Activated B cell treated with CpG ODN at 0.5 μM for 24 hours (primary cell): ENCODE data around the gene HPDL. TPM values are rescaled to one million over a fixed set of nuclear protein-coding genes. Genes with fewer than 3 reads are reported as not detected.

Experiments used
- ATAC-seq: fragments of 200-7000 bp; cut with Tn5 transposase; one replicate; pipeline ENCODE4 v1.10.0; 2021; ENCODE audit warnings: low read depth, mild to moderate bottlenecking, moderate library complexity
- CTCF ChIA-PET: fragments of 350-600 bp; sonication (Branson Sonifier 250); formaldehyde crosslinking; loops from one replicate; lab custom pipeline; 2021; ENCODE audit warnings: antibody characterized with exemption; lab: Charles Lee
- POLR2A ChIA-PET: fragments of 350-600 bp; sonication (Branson Sonifier 250); formaldehyde crosslinking; loops from one replicate; lab custom pipeline; 2021; ENCODE audit warnings: antibody characterized with exemption; lab: Charles Lee
- DNase-seq: peaks from one replicate; pipeline ENCODE4 v3.0.0; 2022
- H3K27ac Mint-ChIP-seq: one replicate; pipeline ENCODE4 v1.8.0; 2020; ENCODE audit warnings: mixed read lengths
- H3K27me3 Mint-ChIP-seq: one replicate; pipeline ENCODE4 v1.8.0; 2021; ENCODE audit warnings: mixed read lengths
- H3K36me3 Mint-ChIP-seq: one replicate; pipeline ENCODE4 v1.8.0; 2021; ENCODE audit warnings: low read depth, mixed read lengths
- H3K4me1 Mint-ChIP-seq: one replicate; pipeline ENCODE4 v1.8.0; 2021; ENCODE audit warnings: mixed read lengths
- H3K4me3 Mint-ChIP-seq: one replicate; pipeline ENCODE4 v1.8.0; 2020; ENCODE audit warnings: mild to moderate bottlenecking, mixed read lengths
- H3K9me3 Mint-ChIP-seq: one replicate; pipeline ENCODE4 v1.8.0; 2020; ENCODE audit warnings: mixed read lengths
- intact Hi-C: fragments of 100-400 bp; cut with micrococcal nuclease; formaldehyde crosslinking; loops from one replicate; pipeline ENCODE4 v1.15.1; 2024
- total RNA-seq: library from RNA; stranded (reverse); gene quantifications from 2 replicates; pipeline ENCODE4 v1.2.3, GENCODE V29; 2022
- TF ChIP-seq, protein P1 (sequence below): fragments of 200-600 bp; IDR thresholded peaks from one replicate; pipeline ENCODE4 v1.8.0; 2022; ENCODE audit warnings: antibody characterized with exemption, mild to moderate bottlenecking

Gene HPDL
- total RNA-seq, 1 donor from 2014 or later, result 4.3 TPM

GRCh38 chr1:45306319-45306718, 20.4 kb upstream of the HPDL start:
- H3K27ac Mint-ChIP-seq, result peak overlapping the region; percentile 96
- intact Hi-C loops, result loop anchor here (1.0 kb wide), 1 partner anchor 20 kb away; the partner anchor contains the start of gene HPDL
- peak overlapping the region; percentile 72 for H3K4me3 Mint-ChIP-seq
- peaks cover 2% of the 10 kb centered on the region for H3K36me3 Mint-ChIP-seq
- CTCF ChIA-PET, result interaction anchor here (1.1 to 5.3 kb wide), 3 partner anchors 8 to 186 kb away, joined by 3 to 33 read pairs (median 5); partner anchors contain the start of genes MUTYH, TESK2 and TOE1
- DNase-seq, result peak; percentile 36
- no peaks in the 10 kb centered on the region for H3K27me3 Mint-ChIP-seq
- peaks cover 38% of the 10 kb centered on the region for H3K4me1 Mint-ChIP-seq
- H3K9me3 Mint-ChIP-seq, result no peaks in the 10 kb centered on the region
- ATAC-seq, result peak; percentile 18
- TF ChIP-seq, protein P1, sequence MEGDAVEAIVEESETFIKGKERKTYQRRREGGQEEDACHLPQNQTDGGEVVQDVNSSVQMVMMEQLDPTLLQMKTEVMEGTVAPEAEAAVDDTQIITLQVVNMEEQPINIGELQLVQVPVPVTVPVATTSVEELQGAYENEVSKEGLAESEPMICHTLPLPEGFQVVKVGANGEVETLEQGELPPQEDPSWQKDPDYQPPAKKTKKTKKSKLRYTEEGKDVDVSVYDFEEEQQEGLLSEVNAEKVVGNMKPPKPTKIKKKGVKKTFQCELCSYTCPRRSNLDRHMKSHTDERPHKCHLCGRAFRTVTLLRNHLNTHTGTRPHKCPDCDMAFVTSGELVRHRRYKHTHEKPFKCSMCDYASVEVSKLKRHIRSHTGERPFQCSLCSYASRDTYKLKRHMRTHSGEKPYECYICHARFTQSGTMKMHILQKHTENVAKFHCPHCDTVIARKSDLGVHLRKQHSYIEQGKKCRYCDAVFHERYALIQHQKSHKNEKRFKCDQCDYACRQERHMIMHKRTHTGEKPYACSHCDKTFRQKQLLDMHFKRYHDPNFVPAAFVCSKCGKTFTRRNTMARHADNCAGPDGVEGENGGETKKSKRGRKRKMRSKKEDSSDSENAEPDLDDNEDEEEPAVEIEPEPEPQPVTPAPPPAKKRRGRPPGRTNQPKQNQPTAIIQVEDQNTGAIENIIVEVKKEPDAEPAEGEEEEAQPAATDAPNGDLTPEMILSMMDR, result no peak
- POLR2A ChIA-PET, result interaction anchor here (0.6 to 7.1 kb wide), 13 partner anchors 15 to 585 kb away, joined by 3 to 217 read pairs (median 6); partner anchors contain the start of genes CCDC163, HECTD3, MMACHC and MUTYH

DNA sequence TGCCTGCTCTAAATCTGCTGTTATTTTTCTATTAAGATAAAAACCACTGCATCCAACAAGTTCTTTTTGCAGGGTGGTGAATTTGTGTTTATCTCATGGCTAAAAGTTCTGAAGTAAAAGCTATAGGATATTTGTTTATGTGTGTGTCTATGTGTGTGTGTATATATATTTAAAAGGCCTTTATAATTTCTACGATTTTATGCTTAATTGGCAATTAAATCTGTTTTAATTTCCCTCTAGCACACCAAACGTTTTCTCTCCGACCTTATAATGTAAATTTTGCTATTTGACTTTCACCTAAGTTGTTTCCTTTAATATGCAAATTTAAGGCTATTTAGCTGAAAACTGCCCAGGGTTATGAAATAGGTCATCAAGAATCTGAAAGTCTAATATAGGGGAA, 19.8 kb upstream of the HPDL start:
- intact Hi-C loops, result loop anchor here (1.0 kb wide), 1 partner anchor 19 kb away; the partner anchor contains the start of gene HPDL
- POLR2A ChIA-PET, result interaction anchor here (0.9 to 7.1 kb wide), 7 partner anchors 21 to 586 kb away, joined by 3 to 217 read pairs (median 12); partner anchors contain the start of genes CCDC163, HECTD3, MMACHC and MUTYH
- peaks cover 38% of the 10 kb centered on the region for H3K4me1 Mint-ChIP-seq
- H3K27ac Mint-ChIP-seq, result peak overlapping the region; percentile 96
- CTCF ChIA-PET, result interaction anchor here (1.5 kb wide), 1 partner anchor 33 kb away, joined by 5 read pairs; the partner anchor contains the start of genes MUTYH and TOE1
- H3K9me3 Mint-ChIP-seq, result no peaks in the 10 kb centered on the region
- no peak for DNase-seq
- H3K36me3 Mint-ChIP-seq, result peaks cover 2% of the 10 kb centered on the region
- TF ChIP-seq, protein P1, result no peak
- no peak for ATAC-seq
- H3K27me3 Mint-ChIP-seq, result no peaks in the 10 kb centered on the region
- H3K4me3 Mint-ChIP-seq, result no peak overlapping the region

DNA sequence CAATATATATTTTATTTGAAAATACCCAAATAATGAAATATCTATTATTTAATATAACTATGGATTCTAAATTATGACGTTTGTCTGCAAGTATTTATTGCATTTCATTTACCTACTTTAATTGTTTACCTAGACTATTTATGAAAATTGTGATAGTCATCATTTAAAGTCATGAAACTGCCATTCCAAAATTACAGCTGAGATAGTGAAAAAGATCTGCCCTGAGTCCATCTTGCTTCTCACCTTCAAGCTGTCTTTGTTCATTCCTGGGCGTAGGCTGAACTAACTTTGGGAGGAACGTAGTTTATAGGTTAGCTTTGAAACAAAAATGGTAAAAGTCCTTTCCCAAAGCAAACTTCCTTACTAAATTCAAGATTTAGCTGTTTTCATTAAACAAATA, 12.4 kb upstream of the HPDL start:
- no peak overlapping the region for H3K27ac Mint-ChIP-seq
- H3K36me3 Mint-ChIP-seq, result no peaks in the 10 kb centered on the region
- TF ChIP-seq, protein P1, result no peak
- no peak for ATAC-seq
- no peak for DNase-seq
- ChIA-PET POLR2A (interaction anchor here (1.1 kb wide), 1 partner anchor 11 kb away, joined by 7 read pairs; no protein-coding TSS in a partner anchor), CTCF (no interaction called here)
- H3K4me1 Mint-ChIP-seq, result no peaks in the 10 kb centered on the region
- H3K4me3 Mint-ChIP-seq, result no peak overlapping the region
- no peaks in the 10 kb centered on the region for H3K27me3 Mint-ChIP-seq
- no peaks in the 10 kb centered on the region for H3K9me3 Mint-ChIP-seq
- intact Hi-C loops, result no loop called here

- ChIA-PET CTCF (no interaction called here), POLR2A (no interaction called here)
- no peak for ATAC-seq
- no peak overlapping the region for H3K27ac Mint-ChIP-seq
- H3K36me3 Mint-ChIP-seq, result no peaks in the 10 kb centered on the region
- DNase-seq, result no peak
- no peaks in the 10 kb centered on the region for H3K9me3 Mint-ChIP-seq
- intact Hi-C loops, result no loop called here
- no peak overlapping the region for H3K4me3 Mint-ChIP-seq
- TF ChIP-seq, protein P1, result no peak
- H3K4me1 Mint-ChIP-seq, result no peaks in the 10 kb centered on the region
- H3K27me3 Mint-ChIP-seq, result no peaks in the 10 kb centered on the region
Observed at GRCh38 chr1:45317166-45317565, 9.5 kb upstream of the HPDL start.

DNA sequence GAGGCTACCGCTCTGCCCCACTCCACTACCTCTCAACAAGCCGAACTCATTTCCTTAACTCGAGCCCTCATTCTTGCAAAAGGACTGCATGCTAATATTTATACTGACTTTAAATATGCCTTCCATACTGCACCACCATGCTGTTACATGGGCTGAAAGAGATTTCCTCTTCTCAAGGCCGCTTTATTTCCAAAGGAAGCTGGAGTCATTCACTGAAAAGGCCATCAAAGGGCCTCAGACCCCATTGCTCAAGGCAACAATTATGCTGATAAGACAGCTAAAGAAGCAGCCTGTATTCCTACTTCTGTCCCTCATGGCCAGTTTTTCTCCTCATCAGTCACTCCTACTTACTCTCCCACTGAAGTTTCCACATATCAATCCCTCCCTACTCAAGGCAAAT, 6.9 kb upstream of the HPDL start:
- H3K4me1 Mint-ChIP-seq, result peaks cover 3% of the 10 kb centered on the region
- no peaks in the 10 kb centered on the region for H3K9me3 Mint-ChIP-seq
- no peaks in the 10 kb centered on the region for H3K36me3 Mint-ChIP-seq
- no peaks in the 10 kb centered on the region for H3K27me3 Mint-ChIP-seq
- CTCF ChIA-PET, result no interaction called here
- TF ChIP-seq, protein P1, result no peak
- DNase-seq (no peak), ATAC-seq (no peak)
- intact Hi-C loops, result no loop called here
- H3K4me3 Mint-ChIP-seq, result no peak overlapping the region
- POLR2A ChIA-PET, result interaction anchor here (0.8 kb wide), 1 partner anchor 598 kb away, joined by 4 read pairs; no protein-coding TSS in a partner anchor
- H3K27ac Mint-ChIP-seq, result no peak overlapping the region
